Body of pancreas (tissue), 4 donors: ENCODE results near the gene SYVN1.

Source experiments
- POLR2A ChIP-seq, 3 donors: fragments of 450-650 bp; IDR thresholded peaks; one replicate each; pipeline ENCODE4 v1.6.1; 2016; ENCODE audit warnings: antibody characterized with exemption in 3 of 3, mild to moderate bottlenecking in 2 of 3
- TF ChIP-seq, protein P1 (sequence below), 7 experiments: fragments of 450-650 bp in 4 of 7; fragments of 200-600 bp in 3 of 7; sonication (generic) in 3 of 7; IDR thresholded peaks; one replicate each; pipeline ENCODE4 v1.5.1; 2016 to 2019; ENCODE audit warnings: antibody characterized with exemption in 7 of 7

DNA sequence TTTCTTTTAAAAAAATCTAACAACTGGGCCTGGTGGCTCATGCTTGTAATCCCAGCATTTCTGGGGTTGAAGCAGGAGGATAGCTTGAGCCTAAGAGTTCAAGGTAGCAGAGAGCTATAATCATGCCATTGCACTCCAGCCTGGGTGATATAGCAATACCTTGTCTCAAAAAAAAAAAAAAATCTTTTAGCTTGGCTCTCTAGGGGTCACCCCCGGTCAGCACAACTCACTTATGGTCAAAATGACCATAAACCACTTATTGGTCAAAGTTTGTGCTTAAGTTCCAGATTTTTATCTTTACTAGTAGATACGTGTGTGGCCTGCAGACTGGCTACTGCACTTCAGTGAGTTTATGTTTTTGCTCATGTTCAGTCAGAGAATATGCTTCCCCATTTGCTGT is 29.4 kb upstream of the SYVN1 start:
- TF ChIP-seq, protein P1, sequence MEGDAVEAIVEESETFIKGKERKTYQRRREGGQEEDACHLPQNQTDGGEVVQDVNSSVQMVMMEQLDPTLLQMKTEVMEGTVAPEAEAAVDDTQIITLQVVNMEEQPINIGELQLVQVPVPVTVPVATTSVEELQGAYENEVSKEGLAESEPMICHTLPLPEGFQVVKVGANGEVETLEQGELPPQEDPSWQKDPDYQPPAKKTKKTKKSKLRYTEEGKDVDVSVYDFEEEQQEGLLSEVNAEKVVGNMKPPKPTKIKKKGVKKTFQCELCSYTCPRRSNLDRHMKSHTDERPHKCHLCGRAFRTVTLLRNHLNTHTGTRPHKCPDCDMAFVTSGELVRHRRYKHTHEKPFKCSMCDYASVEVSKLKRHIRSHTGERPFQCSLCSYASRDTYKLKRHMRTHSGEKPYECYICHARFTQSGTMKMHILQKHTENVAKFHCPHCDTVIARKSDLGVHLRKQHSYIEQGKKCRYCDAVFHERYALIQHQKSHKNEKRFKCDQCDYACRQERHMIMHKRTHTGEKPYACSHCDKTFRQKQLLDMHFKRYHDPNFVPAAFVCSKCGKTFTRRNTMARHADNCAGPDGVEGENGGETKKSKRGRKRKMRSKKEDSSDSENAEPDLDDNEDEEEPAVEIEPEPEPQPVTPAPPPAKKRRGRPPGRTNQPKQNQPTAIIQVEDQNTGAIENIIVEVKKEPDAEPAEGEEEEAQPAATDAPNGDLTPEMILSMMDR (IDR thresholded peaks at IDR 0.05): no peak
- no peak for TF ChIP-seq POLR2A (IDR thresholded peaks at IDR 0.05)
